DOHH2 (cell line): ENCODE data around the gene FGFBP1.

ENCODE experiments used
- EZH2phosphoT487 ChIP-seq: fragments of 200-600 bp; sonication (generic); IDR thresholded peaks from 2 replicates; pipeline ENCODE4 v1.6.1; 2017; ENCODE audit warnings: borderline replicate concordance, mild to moderate bottlenecking, antibody characterized with exemption, low read length, moderate library complexity, mixed read lengths
- TF ChIP-seq, protein P1 (sequence below): fragments of 200-600 bp; sonication (generic); IDR thresholded peaks from one replicate; pipeline ENCODE4 v1.5.1; 2014; ENCODE audit warnings: antibody characterized with exemption, mild to moderate bottlenecking, low read depth, low read length; ENCODE audit not compliant: poor library complexity, severe bottlenecking

DNA sequence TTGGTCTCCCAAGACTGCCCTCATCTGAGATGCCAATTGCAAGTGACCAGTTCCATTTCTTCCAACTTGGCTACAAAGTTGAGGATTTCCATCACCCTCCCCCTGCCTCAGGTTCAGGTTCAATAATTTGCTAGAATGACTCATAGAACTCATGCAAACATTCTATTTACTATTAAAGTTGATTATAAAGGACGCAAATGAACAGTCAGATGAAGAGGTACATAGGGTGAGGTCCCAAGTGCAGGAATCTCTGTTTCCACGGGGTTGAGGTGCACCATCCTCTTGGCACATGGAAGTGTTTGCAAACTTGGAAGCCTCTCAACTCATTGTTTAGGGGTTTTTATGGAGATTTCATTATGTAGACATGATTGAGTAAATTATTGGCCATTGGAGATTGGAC lies 41.0 kb downstream of the FGFBP1 start:
- no peak for TF ChIP-seq EZH2phosphoT487
- TF ChIP-seq, protein P1, sequence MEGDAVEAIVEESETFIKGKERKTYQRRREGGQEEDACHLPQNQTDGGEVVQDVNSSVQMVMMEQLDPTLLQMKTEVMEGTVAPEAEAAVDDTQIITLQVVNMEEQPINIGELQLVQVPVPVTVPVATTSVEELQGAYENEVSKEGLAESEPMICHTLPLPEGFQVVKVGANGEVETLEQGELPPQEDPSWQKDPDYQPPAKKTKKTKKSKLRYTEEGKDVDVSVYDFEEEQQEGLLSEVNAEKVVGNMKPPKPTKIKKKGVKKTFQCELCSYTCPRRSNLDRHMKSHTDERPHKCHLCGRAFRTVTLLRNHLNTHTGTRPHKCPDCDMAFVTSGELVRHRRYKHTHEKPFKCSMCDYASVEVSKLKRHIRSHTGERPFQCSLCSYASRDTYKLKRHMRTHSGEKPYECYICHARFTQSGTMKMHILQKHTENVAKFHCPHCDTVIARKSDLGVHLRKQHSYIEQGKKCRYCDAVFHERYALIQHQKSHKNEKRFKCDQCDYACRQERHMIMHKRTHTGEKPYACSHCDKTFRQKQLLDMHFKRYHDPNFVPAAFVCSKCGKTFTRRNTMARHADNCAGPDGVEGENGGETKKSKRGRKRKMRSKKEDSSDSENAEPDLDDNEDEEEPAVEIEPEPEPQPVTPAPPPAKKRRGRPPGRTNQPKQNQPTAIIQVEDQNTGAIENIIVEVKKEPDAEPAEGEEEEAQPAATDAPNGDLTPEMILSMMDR: no peak
